SU-DHL-6 (cell line): ENCODE measurements around the gene ONECUT3.

Experiments
- H2AFZ ChIP-seq: fragments of 200-600 bp; sonication (generic); 2 replicates; pipeline ENCODE4 v1.6.1; 2014; ENCODE audit warnings: low read depth, mild to moderate bottlenecking, moderate library complexity, mixed read lengths, antibody characterized with exemption, low read length; ENCODE audit not compliant: severe bottlenecking
- H3F3A ChIP-seq: fragments of 200-600 bp; shearing (Covaris generic); 2 replicates; pipeline ENCODE4 v1.6.0; 2016; ENCODE audit warnings: antibody characterized with exemption, mild to moderate bottlenecking; ENCODE audit not compliant: insufficient read depth
- H3K27ac ChIP-seq: fragments of 200-600 bp; sonication (generic); 2 replicates; pipeline ENCODE4 v1.5.1; 2016; ENCODE audit warnings: low read depth, mild to moderate bottlenecking, low read length, moderate library complexity, mixed read lengths
- H3K27me3 ChIP-seq: fragments of 200-600 bp; sonication (generic), shearing (Covaris generic); 2 replicates; pipeline ENCODE4 v1.6.0; 2014; ENCODE audit warnings: mild to moderate bottlenecking, low read length
- H3K36me3 ChIP-seq: fragments of 200-600 bp; sonication (generic); 2 replicates; pipeline ENCODE4 v1.6.1; 2014; ENCODE audit warnings: mild to moderate bottlenecking, low read length, mixed read lengths
- H3K4me2 ChIP-seq: fragments of 300-600, 200-600 bp; shearing (Covaris generic), sonication (generic); 2 replicates; pipeline ENCODE4 v1.6.0; 2014; ENCODE audit warnings: low read length, low read depth, mild to moderate bottlenecking; ENCODE audit not compliant: poor library complexity, severe bottlenecking
- H3K4me3 ChIP-seq: fragments of 200-600 bp; sonication (generic); 2 replicates; pipeline ENCODE4 v1.5.1; 2014; ENCODE audit warnings: antibody characterized with exemption, low read length, mild to moderate bottlenecking, mixed read lengths; ENCODE audit not compliant: insufficient read depth, poor library complexity, severe bottlenecking
- H3K79me2 ChIP-seq: fragments of 200-600 bp; sonication (generic); 2 replicates; pipeline ENCODE4 v1.6.1; 2014; ENCODE audit warnings: mild to moderate bottlenecking, low read length, moderate library complexity; ENCODE audit not compliant: insufficient read depth
- H3K9ac ChIP-seq: fragments of 200-600 bp; sonication (generic); 2 replicates; pipeline ENCODE4 v1.7.0; 2014; ENCODE audit warnings: mild to moderate bottlenecking, low read length
- H3K9me2 ChIP-seq: fragments of 200-600 bp; sonication (generic); replicated peaks from 2 replicates; pipeline ENCODE4 v1.6.1; 2014; ENCODE audit warnings: low read length; ENCODE audit not compliant: insufficient read depth
- H3K9me3 ChIP-seq: fragments of 200-600 bp; sonication (generic); 2 replicates; pipeline ENCODE4 v1.6.1; 2014; ENCODE audit warnings: low read length, mixed read lengths; ENCODE audit not compliant: insufficient read depth
- H4K20me1 ChIP-seq: fragments of 200-600 bp; sonication (generic); 2 replicates; pipeline ENCODE4 v1.6.1; 2014; ENCODE audit warnings: low read depth, mild to moderate bottlenecking, antibody characterized with exemption, low read length, moderate library complexity, mixed read lengths
- CTCF ChIP-seq: fragments of 200-600 bp; sonication (generic); IDR thresholded peaks from one replicate; pipeline ENCODE4 v1.5.1; 2017; ENCODE audit warnings: antibody characterized with exemption, mild to moderate bottlenecking, low read length, moderate library complexity; ENCODE audit not compliant: insufficient read depth, poor library complexity, severe bottlenecking
- EZH2phosphoT487 ChIP-seq: fragments of 200-600 bp; sonication (generic), shearing (Covaris generic); conservative IDR thresholded peaks from 2 replicates; pipeline ENCODE4 v1.6.1; 2018; ENCODE audit warnings: mild to moderate bottlenecking, antibody characterized with exemption, low read length, moderate library complexity, mixed read lengths

Gene ONECUT3

GRCh38 chr19:1777149-1777548 is 23.8 kb downstream of the ONECUT3 start:
- H3K9ac ChIP-seq: no peak overlapping the region
- H3K79me2 ChIP-seq: no peaks in the 10 kb centered on the region
- no peak overlapping the region for H3K27ac ChIP-seq
- H3K36me3 ChIP-seq: no peaks in the 10 kb centered on the region
- H4K20me1 ChIP-seq: no peaks in the 10 kb centered on the region
- no peaks in the 10 kb centered on the region for H3K27me3 ChIP-seq
- H3F3A ChIP-seq: no peaks in the 10 kb centered on the region
- no peaks in the 10 kb centered on the region for H3K9me2 ChIP-seq
- H3K4me3 ChIP-seq: no peak overlapping the region
- TF ChIP-seq EZH2phosphoT487 (no peak), CTCF (no peak)
- H3K9me3 ChIP-seq: no peaks in the 10 kb centered on the region
- H2AFZ ChIP-seq: no peak overlapping the region
- H3K4me2 ChIP-seq: no peak overlapping the region

GRCh38 chr19:1779574-1779973 is 26.3 kb downstream of the ONECUT3 start:
- no peak overlapping the region for H3K4me3 ChIP-seq
- H3K9me2 ChIP-seq: no peaks in the 10 kb centered on the region
- H3K4me2 ChIP-seq: no peak overlapping the region
- no peaks in the 10 kb centered on the region for H3K79me2 ChIP-seq
- H3K9me3 ChIP-seq: no peaks in the 10 kb centered on the region
- H3F3A ChIP-seq: no peaks in the 10 kb centered on the region
- no peaks in the 10 kb centered on the region for H3K36me3 ChIP-seq
- H2AFZ ChIP-seq: no peak overlapping the region
- no peak overlapping the region for H3K27ac ChIP-seq
- no peak overlapping the region for H3K9ac ChIP-seq
- no peaks in the 10 kb centered on the region for H3K27me3 ChIP-seq
- no peaks in the 10 kb centered on the region for H4K20me1 ChIP-seq
- no peak for TF ChIP-seq EZH2phosphoT487
- TF ChIP-seq CTCF: no peak

GRCh38 chr19:1780272-1780958 is 27.1 kb downstream of the ONECUT3 start:
- Histone ChIP-seq H3K9me2 (no peaks in the 10 kb centered on the region), H3K9me3 (no peaks in the 10 kb centered on the region), H4K20me1 (no peaks in the 10 kb centered on the region), H3K36me3 (no peaks in the 10 kb centered on the region), H3K79me2 (no peaks in the 10 kb centered on the region), H3K4me2 (no peak overlapping the region), H3K4me3 (no peak overlapping the region), H3K27ac (no peak overlapping the region), H3K9ac (no peak overlapping the region), H3K27me3 (no peaks in the 10 kb centered on the region), H3F3A (no peaks in the 10 kb centered on the region), H2AFZ (no peak overlapping the region)
- TF ChIP-seq CTCF: no peak
- no peak for TF ChIP-seq EZH2phosphoT487
